Stimulated activated naive CD8-positive, alpha-beta T cell treated with anti-CD3 and anti-CD28 coated beads, Interleukin-15, Interleukin-2, amounts not matched to agents 100 ng/mL and 50 ng/mL, for 24 hours (primary cell): ENCODE results near the gene TMEM204.
A peak's percentile ranks its signal among the peaks of the same experiment; 100 is the strongest.

Experiments used
- H3K27ac Mint-ChIP-seq: one replicate; pipeline ENCODE4 v1.8.0; 2021; ENCODE audit warnings: mild to moderate bottlenecking, mixed read lengths
- H3K27me3 Mint-ChIP-seq: one replicate; pipeline ENCODE4 v1.8.0; 2021; ENCODE audit warnings: mixed read lengths
- H3K36me3 Mint-ChIP-seq: one replicate; pipeline ENCODE4 v1.8.0; 2021; ENCODE audit warnings: low read depth, mixed read lengths
- H3K4me1 Mint-ChIP-seq: one replicate; pipeline ENCODE4 v1.8.0; 2021; ENCODE audit warnings: low read depth, mixed read lengths
- H3K4me3 Mint-ChIP-seq: one replicate; pipeline ENCODE4 v1.8.0; 2021; ENCODE audit warnings: mild to moderate bottlenecking, mixed read lengths
- H3K9me3 Mint-ChIP-seq: one replicate; pipeline ENCODE4 v1.8.0; 2021; ENCODE audit warnings: mixed read lengths

TMEM204 gene

DNA sequence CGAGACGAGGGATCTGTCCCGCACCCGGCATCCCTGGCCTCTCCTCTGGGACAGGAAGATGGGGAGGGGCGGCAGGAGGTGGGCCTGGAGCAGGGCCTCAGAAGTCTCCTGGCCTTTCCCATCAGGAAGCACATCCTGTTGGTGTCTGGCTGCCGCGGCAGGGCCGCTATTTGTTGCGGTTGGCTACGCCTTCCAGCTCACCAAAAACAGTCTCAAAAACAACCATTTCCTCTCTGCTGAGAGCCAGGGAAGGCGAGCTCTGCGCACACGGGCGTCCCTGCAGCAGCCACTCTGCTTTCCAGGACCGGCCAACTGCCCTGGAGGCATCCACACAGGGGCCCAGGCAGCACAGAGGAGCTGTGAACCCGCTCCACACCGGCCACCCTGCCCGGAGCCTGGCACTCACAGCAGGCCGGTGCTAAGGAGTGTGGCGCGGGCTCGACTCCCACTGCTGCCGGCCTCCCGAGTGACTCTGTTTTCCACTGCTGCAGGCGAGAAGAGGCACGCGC lies at the start of gene TMEM204:
TMEM204 (plus strand) TSS at position 224 of the 509 bp plus-strand sequence. CDS start 610 bp downstream, outside the sequence.
- Mint-ChIP-seq H3K4me3 (peak within 1 kb of the TSS; percentile 98), H3K27ac (peak within 1 kb of the TSS; percentile 97), H3K9me3 (no peaks in the 10 kb centered on the region), H3K36me3 (peaks cover 26% of the 10 kb centered on the region), H3K27me3 (no peaks in the 10 kb centered on the region), H3K4me1 (peaks cover 32% of the 10 kb centered on the region)

DNA sequence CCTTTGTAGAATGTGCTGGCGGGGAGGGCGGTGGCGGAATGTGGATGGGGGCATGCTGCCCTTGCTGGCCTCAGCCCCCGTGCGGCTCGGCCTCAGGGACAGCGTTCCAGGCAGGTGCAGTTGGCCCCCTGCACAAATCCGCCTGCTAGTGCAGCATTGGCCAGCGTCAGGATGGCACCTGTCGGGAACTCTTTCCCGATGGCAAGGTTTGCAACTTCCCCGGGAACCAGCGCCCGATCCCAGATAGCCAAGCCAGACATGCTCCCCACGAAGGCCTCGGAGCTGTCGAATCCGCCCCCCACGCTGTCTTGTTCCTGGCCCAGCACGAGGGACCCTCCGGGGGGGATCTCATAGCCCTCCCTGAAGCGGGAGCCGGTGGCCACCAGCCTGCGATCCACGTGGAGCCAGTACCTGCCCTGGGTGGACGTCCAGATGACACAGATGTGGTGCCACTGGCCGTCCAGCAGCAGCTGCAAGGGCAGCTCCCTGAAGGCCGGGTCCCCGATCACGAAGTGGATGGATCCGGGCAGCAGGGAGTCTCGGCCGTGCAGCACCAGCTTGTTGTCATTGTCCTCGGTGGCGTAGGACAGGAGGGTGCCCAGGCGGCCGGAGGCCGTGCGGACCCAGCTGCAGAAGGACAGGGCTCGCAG lies 47.5 kb upstream of the TMEM204 start:
- Mint-ChIP-seq H3K4me3 (no peak overlapping the region), H3K4me1 (peaks cover 8% of the 10 kb centered on the region), H3K27me3 (no peaks in the 10 kb centered on the region), H3K27ac (no peak overlapping the region), H3K9me3 (no peaks in the 10 kb centered on the region), H3K36me3 (no peaks in the 10 kb centered on the region)

DNA sequence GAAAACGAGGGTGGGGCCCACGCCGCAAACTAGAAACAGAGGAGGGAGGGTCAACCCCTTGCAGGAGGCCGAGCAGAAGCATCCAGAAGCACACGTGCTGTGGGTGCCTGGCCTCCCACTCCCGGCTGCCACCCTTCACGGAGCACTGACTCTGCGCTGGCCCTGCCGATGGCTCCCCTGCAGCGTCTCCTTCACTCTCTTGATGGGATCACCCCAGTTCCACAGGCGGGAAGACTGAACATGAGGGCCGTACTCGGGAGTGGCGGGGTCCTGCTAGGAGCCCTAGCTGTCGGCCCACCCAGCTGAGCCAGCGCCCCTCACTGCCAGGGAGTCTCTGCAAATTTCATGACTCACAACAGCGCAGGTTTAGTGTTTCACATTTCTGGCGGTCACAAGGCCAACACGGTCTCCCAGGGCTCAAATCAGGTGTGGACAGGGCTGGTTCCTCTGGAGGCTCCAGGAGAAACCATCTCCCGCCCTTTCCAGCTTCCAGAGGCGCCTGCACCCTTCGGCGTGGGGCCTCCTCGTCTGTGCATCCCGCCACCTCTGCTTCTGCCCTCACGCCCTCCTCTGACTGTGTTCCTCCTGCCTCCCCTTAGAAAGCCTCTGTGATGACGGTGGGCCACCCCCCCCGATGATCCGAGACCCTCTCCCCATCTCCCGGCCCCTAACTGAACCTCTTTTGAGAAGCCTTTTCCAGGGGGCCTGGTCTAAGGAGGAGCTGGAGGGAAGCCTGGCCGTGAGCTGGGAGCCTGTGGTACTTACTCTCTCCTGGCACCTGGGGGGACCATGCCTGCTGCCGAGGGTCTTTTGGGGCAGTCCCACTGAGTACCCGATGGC lies 46.7 kb upstream of the TMEM204 start:
- no peak overlapping the region for H3K27ac Mint-ChIP-seq
- no peaks in the 10 kb centered on the region for H3K27me3 Mint-ChIP-seq
- H3K9me3 Mint-ChIP-seq = no peaks in the 10 kb centered on the region
- H3K36me3 Mint-ChIP-seq = no peaks in the 10 kb centered on the region
- no peaks in the 10 kb centered on the region for H3K4me1 Mint-ChIP-seq
- no peak overlapping the region for H3K4me3 Mint-ChIP-seq

DNA sequence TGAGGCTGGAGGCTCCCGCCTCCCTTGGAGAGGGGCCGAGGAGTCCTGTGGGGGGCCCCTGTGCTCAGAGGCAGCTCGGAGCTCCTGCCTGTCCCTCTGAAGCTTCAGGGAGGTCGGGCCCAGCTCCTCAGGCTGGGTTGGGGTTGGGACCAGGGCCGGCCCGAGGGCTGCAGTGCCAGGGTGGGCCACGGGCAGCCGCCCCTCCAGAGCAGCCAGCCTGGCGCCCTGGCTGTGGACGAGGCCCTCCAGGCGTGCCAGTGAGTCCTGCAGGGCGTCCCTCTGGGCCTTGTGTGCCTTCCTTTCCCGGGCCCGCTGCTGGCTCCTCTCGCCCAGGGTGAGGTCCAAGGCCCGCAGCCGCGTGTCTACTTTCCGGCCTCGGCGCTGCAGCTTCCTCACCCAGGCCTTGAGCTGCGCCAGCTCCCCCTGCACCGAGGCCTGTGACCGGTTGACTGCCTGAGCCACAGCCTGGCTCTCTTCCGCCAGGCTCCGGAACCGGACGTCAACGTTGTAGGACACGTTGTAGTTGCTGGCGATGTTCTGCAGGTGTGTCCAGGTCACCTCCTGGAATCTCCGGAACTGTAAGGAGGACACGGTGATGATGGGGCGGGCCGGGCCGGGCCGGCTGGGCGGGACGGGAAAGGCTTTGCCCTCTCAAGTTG lies 45.9 kb upstream of the TMEM204 start:
- Mint-ChIP-seq H3K36me3 (no peaks in the 10 kb centered on the region), H3K4me1 (peaks cover 4% of the 10 kb centered on the region), H3K9me3 (no peaks in the 10 kb centered on the region), H3K27ac (no peak overlapping the region), H3K27me3 (no peaks in the 10 kb centered on the region), H3K4me3 (no peak overlapping the region)

DNA sequence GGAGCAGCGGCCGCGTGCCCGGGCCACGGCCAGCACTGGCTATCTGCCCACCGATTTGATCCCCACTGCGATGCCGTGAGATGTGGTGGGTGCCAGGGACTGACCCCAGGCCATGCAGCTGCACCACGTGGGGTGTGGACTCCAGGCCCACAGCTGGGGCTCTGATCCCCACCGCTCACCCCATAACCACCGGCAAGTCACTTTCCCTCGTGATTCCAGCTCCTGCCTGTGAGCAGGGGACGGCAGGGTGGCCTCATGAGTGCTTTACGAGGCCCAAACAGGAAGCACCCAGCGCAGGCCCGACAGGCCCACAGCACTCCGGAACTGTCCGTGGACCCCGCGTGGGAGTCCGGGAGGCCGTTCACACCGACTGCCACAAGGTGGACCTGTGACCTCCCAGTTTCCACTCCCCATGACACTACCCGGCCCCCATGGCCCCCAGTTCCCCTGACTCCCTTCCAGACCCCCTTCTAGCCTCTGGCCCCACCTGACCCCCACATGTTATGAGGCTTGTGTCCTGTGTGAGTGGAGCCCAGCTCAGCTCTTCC lies 45.3 kb upstream of the TMEM204 start:
- no peaks in the 10 kb centered on the region for H3K36me3 Mint-ChIP-seq
- H3K4me3 Mint-ChIP-seq = no peak overlapping the region
- peaks cover 9% of the 10 kb centered on the region for H3K4me1 Mint-ChIP-seq
- no peaks in the 10 kb centered on the region for H3K9me3 Mint-ChIP-seq
- no peaks in the 10 kb centered on the region for H3K27me3 Mint-ChIP-seq
- H3K27ac Mint-ChIP-seq = no peak overlapping the region

DNA sequence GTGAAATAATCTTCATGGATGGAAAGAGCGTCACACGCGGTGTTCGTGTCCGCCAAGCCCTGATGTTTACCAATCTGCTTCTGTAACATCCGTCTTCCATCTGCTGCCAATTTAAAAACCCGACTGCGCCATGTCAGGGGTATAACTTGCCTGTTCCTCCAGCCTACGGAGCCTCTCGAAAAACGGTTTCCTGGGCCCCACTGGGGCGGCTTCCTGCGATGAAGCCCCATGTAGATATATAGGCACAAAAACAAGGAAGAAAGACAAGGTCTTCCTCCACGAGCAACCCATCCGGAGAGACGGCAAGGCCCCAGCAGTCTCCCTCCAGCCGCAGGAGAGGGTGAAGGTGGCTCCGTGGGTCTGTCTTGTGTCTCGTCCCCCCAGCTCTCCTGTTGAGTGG lies 44.8 kb upstream of the TMEM204 start, which contains the start of gene PTX4:
PTX4 (minus strand) TSS at position 326 of the 400 bp plus-strand sequence; CDS start at position 291, 35 bp downstream.
- Mint-ChIP-seq H3K9me3 (no peaks in the 10 kb centered on the region), H3K4me1 (peaks cover 9% of the 10 kb centered on the region), H3K27ac (no peak within 1 kb of the TSS), H3K36me3 (no peaks in the 10 kb centered on the region), H3K27me3 (no peaks in the 10 kb centered on the region), H3K4me3 (no peak within 1 kb of the TSS)

DNA sequence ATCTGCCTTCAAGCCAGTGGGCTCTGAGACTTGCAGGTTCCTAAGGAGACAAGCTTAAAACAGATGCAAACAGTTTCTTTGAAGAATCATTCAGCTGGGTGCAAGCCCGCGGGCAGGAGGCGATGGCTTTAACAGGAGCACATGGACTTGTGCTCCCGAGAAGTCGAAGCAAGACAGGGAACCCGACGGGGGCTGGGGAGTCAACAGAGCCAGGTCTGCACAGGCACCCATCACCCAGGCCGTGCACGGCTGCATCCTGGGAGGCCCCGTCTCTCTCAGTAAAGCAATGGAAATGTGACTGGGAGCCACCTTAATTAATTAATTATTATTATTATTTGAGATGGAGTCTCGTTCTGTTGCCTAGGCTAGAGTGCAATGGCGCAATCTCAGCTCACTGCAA lies 44.4 kb upstream of the TMEM204 start:
- Mint-ChIP-seq H3K9me3 (no peaks in the 10 kb centered on the region), H3K27me3 (no peaks in the 10 kb centered on the region), H3K36me3 (no peaks in the 10 kb centered on the region), H3K4me1 (peaks cover 13% of the 10 kb centered on the region), H3K4me3 (no peak overlapping the region), H3K27ac (no peak overlapping the region)

DNA sequence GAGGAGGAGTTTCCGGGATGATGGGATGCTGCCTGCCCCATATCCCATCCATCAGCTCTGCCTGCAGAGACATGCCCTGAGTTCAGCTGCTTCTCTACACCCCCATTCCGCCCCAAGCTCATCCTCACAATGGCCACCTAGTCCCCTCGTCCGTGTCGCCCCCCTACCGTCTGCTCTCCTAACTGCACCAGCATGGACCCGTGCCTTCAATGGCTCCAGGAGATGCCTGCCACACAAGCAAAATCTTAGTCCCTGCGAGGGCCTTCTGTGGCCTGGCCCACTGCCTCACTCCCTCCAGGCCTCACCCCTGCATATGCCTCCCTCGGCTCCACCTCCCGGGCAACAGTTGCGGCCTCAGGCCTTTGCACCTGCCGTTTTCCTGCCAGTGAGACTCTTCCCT lies 42.1 kb upstream of the TMEM204 start:
- Mint-ChIP-seq H3K9me3 (no peaks in the 10 kb centered on the region), H3K36me3 (no peaks in the 10 kb centered on the region), H3K4me1 (peaks cover 25% of the 10 kb centered on the region), H3K27me3 (no peaks in the 10 kb centered on the region), H3K4me3 (no peak overlapping the region), H3K27ac (no peak overlapping the region)

DNA sequence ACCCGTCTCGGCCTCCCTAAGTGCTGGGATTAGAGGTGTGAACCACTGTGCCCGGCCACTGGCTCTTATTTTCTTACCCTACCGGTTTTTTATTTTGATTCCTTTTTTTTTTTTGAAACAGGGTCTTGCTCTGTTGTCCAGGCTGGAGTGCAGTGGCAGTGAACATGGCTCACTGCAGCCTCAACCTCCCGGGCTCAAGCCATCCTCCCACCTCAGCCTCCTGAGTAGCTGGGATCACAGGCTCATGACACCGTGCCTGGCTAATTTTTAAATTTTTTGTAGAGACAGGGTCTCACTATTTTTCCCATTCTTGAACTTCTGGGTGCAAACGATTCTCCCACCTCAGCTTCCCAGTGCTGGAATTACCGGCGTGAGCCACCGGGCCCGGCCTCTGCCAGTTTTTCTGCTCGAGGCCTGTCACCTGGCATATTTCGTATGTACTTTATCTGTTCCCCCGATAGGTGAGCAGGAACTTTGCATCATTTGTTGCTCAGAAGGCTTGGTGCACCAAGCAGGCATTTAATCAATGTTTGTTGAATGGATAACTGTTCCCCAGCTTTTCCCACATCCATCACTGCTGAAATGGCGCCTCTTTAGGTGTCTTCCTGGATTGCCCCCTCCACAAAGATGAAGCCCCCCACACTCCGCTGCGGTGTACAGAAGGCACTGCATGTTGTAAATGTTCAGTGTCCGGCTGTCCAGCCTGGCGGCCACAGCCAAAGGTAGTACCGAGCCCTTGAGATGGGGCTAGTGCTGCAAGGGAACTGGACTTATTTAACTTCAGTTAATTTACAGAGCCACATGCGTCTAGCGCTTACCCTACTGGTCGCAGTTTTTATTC lies 41.2 kb upstream of the TMEM204 start:
- Mint-ChIP-seq H3K4me1 (peaks cover 25% of the 10 kb centered on the region), H3K4me3 (peak overlapping the region; percentile 88), H3K9me3 (no peaks in the 10 kb centered on the region), H3K36me3 (peaks cover 5% of the 10 kb centered on the region), H3K27ac (peak overlapping the region; percentile 97), H3K27me3 (no peaks in the 10 kb centered on the region)

DNA sequence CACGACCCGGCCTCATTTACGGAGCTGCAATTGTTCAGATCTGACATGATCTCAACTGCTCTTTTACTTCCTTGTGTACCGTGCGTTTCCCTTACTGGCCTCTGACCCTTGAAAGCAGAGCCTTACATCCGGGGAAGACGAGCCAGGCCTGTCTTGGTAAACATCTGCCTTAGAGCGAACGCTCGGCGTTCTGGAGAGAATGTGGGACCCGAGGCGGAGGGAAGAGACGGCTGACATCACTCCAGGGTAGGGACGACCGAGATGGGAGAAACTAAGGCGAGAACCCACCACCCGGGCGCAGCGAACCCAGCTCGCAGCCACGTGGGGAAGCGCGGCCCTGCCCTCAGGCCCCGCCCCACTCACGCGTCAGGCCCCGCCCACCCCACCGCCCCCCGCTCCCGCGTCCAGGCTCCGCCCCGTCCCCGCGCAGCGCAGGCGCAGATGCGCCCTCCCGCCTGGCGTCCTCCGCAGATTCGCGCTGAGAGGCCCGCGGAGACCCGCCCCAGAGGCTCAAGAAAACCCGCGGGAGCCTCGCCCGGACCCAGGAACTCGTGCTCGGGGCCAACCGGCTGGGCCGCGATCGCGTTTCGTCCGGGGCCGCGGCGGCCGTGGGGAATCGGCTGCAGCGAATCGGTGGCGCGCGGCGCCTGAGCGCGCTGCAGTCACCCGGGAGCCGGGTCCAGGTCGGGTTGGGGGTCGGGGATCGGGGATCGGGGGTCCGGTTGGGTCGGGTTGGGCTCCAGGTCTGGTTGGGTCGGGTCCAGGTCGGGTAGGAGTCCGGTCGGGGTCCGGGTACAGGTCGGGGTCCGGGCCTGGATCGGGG lies 40.3 kb upstream of the TMEM204 start, which contains the start of gene TELO2:
TELO2 (plus strand) TSS at position 438 of the 823 bp plus-strand sequence. CDS start 922 bp downstream, outside the sequence.
- peak within 1 kb of the TSS; percentile 88 for H3K4me3 Mint-ChIP-seq
- peaks cover 25% of the 10 kb centered on the region for H3K4me1 Mint-ChIP-seq
- no peaks in the 10 kb centered on the region for H3K9me3 Mint-ChIP-seq
- no peaks in the 10 kb centered on the region for H3K27me3 Mint-ChIP-seq
- H3K27ac Mint-ChIP-seq = peak within 1 kb of the TSS; percentile 97
- peaks cover 6% of the 10 kb centered on the region for H3K36me3 Mint-ChIP-seq

DNA sequence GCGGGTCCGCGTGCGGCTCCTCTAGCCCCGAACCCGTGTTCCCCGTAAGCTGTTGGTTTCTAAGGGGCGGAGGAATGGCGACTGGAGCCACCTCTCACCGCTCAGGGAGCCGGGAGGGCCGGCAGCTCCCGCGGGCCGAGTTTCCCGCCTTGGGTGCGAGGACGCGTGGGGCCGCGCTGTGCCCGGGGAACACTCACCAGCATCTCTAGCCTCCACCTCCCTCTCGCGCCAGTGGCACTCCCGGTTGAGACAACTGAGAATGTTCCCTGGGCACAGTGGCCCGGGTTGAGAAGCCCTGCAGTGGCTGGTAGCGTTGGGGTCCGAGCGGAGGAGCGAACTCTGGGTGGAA lies 39.7 kb upstream of the TMEM204 start:
- peak overlapping the region; percentile 88 for H3K4me3 Mint-ChIP-seq
- H3K27ac Mint-ChIP-seq = peak overlapping the region; percentile 78
- no peaks in the 10 kb centered on the region for H3K27me3 Mint-ChIP-seq
- H3K9me3 Mint-ChIP-seq = no peaks in the 10 kb centered on the region
- peaks cover 12% of the 10 kb centered on the region for H3K36me3 Mint-ChIP-seq
- peaks cover 25% of the 10 kb centered on the region for H3K4me1 Mint-ChIP-seq

DNA sequence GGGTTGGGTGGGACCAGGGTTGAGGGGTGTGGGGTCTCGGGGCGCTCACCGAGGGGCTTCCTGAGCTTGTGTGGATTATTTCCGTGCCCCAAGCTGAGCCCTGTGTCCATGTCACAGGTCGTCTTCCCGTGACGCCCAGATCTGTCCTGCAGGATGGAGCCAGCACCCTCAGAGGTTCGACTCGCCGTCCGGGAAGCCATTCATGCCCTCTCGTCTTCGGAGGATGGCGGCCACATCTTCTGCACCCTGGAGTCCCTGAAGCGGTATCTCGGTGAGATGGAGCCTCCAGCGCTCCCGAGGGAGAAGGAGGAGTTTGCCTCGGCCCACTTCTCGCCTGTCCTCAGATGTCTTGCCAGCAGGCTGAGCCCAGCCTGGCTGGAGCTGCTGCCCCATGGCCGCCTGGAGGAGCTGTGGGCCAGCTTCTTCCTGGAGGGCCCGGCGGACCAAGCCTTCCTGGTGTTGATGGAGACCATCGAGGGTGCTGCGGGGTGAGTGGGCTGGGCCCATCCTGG lies 39.3 kb upstream of the TMEM204 start:
- Mint-ChIP-seq H3K4me1 (peaks cover 25% of the 10 kb centered on the region), H3K27me3 (no peaks in the 10 kb centered on the region), H3K9me3 (no peaks in the 10 kb centered on the region), H3K27ac (peak overlapping the region; percentile 78), H3K4me3 (peak overlapping the region; percentile 88), H3K36me3 (peaks cover 13% of the 10 kb centered on the region)

DNA sequence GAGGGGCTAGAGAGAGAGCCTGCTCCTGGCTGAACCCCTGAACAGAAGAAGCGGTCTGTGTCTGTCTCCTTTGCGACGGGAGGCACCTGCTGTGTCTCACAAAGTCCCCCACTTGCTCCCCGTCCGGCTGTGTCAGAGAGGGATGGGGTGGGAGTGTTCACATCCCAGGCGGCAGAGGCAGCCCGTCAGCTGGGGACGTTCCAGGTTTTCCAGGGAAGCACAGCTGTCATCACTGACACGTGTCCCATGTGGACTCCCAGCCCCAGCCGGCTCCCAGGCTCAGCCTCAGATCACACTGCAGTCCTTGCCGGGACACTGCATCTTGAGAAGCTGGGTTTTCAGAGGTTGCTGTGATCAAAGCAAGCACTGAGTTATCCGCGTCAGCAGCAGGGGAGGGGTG lies 38.8 kb upstream of the TMEM204 start:
- peaks cover 13% of the 10 kb centered on the region for H3K36me3 Mint-ChIP-seq
- peaks cover 25% of the 10 kb centered on the region for H3K4me1 Mint-ChIP-seq
- peak overlapping the region; percentile 88 for H3K4me3 Mint-ChIP-seq
- H3K27ac Mint-ChIP-seq = peak overlapping the region; percentile 78
- H3K9me3 Mint-ChIP-seq = no peaks in the 10 kb centered on the region
- no peaks in the 10 kb centered on the region for H3K27me3 Mint-ChIP-seq
